HG02840 (cell line): Measurements from ENCODE around the gene ATP12A.

ENCODE experiments used
- ATAC-seq: cut with Tn5 transposase; IDR thresholded peaks from one replicate; pipeline ENCODE4 v1.9.1; 2021; ENCODE audit warnings: mild to moderate bottlenecking, moderate library complexity, moderate number of reproducible peaks; ENCODE audit not compliant: unreplicated experiment, low FRiP score

The ATP12A gene

GRCh38 chr13:24680258-24680920, at the start of gene ATP12A:
Gene ATP12A (plus strand): TSS chr13:24680408. CDS start chr13:24680744, 336 bp downstream.
- no peak for ATAC-seq

GRCh38 chr13:24630851-24631620, 49.2 kb upstream of the ATP12A start:
- ATAC-seq = no peak

- no peak for ATAC-seq
These were observed 48.3 kb upstream of the ATP12A start for GRCh38 chr13:24631922-24632321.

- no peak for ATAC-seq
These were observed 47.7 kb upstream of the ATP12A start for GRCh38 chr13:24632382-24633121.

GRCh38 chr13:24636776-24637175, 43.4 kb upstream of the ATP12A start:
- ATAC-seq = no peak

GRCh38 chr13:24638096-24638495, 42.1 kb upstream of the ATP12A start:
- no peak for ATAC-seq

GRCh38 chr13:24640752-24641151, 39.5 kb upstream of the ATP12A start:
- no peak for ATAC-seq

- no peak for ATAC-seq
These were observed 38.0 kb upstream of the ATP12A start for GRCh38 chr13:24642219-24642618.

GRCh38 chr13:24644036-24644435, 36.2 kb upstream of the ATP12A start:
- ATAC-seq = no peak

- ATAC-seq = no peak
These were observed 31.9 kb upstream of the ATP12A start for GRCh38 chr13:24648271-24648670.

GRCh38 chr13:24648983-24649687, 31.1 kb upstream of the ATP12A start:
- ATAC-seq = no peak

- no peak for ATAC-seq
These were observed 30.5 kb upstream of the ATP12A start for GRCh38 chr13:24649688-24650043.

GRCh38 chr13:24650161-24650560, 30.0 kb upstream of the ATP12A start:
- ATAC-seq = no peak

GRCh38 chr13:24651718-24652345, 28.4 kb upstream of the ATP12A start:
- ATAC-seq = no peak

- ATAC-seq = no peak
These were observed 27.8 kb upstream of the ATP12A start for GRCh38 chr13:24652359-24652758.

- no peak for ATAC-seq
These were observed 25.5 kb upstream of the ATP12A start for GRCh38 chr13:24654741-24655140.

GRCh38 chr13:24659239-24659638, 21.0 kb upstream of the ATP12A start:
- ATAC-seq = no peak

GRCh38 chr13:24660023-24660741, 20.0 kb upstream of the ATP12A start:
- no peak for ATAC-seq

GRCh38 chr13:24661713-24662112, 18.5 kb upstream of the ATP12A start:
- no peak for ATAC-seq
